Pancreas (tissue), 10 donors: Measurements from ENCODE around the gene KIF4A. TPM values are rescaled to one million over a fixed set of nuclear protein-coding genes. Genes with fewer than 3 reads are reported as not detected.
A peak's percentile ranks its signal among the peaks of the same experiment; 100 is the strongest.
"Not testable (repeated sequence)": the region's sequence is repeated elsewhere in the genome, so short reads cannot be mapped to it uniquely, and the experiment has no call there.

Source experiments
- ATAC-seq, 4 donors: fragments of 200-7000 bp; cut with Tn5 transposase; one replicate each; pipeline versions ENCODE4 v1.8.0 to v1.9.1; 2020; ENCODE audit warnings: mild to moderate bottlenecking in 4 of 4, moderate library complexity in 4 of 4
- DNase-seq, 6 donors: peaks; one replicate each; pipeline ENCODE4 v3.0.0-alpha.2; 2020
- FAIRE-seq: peaks from 2 replicates; lab custom pipeline; 2012; peaks lifted over from hg19 to GRCh38; lab: Jason Lieb, UNC
- H3K27ac ChIP-seq, 4 donors: fragments of 200-600 bp; sonication (generic); 1 replicate in 3 of 4; 2 replicates in 1 of 4; pipeline versions ENCODE4 v1.5.0 to v1.8.0; 2020
- H3K27me3 ChIP-seq, 4 donors: fragments of 200-600 bp; one replicate each; pipeline ENCODE4 v1.8.0; 2021
- H3K36me3 ChIP-seq, 3 donors: fragments of 200-600 bp; sonication (generic) in 1 of 3; one replicate each; pipeline versions ENCODE4 v1.5.0 to v1.8.0; 2020 to 2021
- H3K4me1 ChIP-seq, 3 donors: fragments of 200-600 bp; one replicate each; pipeline ENCODE4 v1.8.0; 2021
- H3K4me3 ChIP-seq, 4 donors: fragments of 200-600 bp; sonication (generic) in 2 of 4; one replicate each; pipeline versions ENCODE4 v1.5.0 to v1.8.0; 2020 to 2021
- H3K9me3 ChIP-seq, 4 donors: fragments of 200-600 bp; one replicate each; pipeline ENCODE4 v1.8.0; 2021
- CTCF ChIP-seq, 4 donors: fragments of 200-600 bp; sonication (generic) in 3 of 4; IDR thresholded peaks; one replicate each; pipeline versions ENCODE4 v1.5.0 to v1.8.0; 2021; ENCODE audit warnings: antibody characterized with exemption in 4 of 4
- WGBS, 2 donors: extraction: QIAGEN DNeasy Blood & Tissue Kit; methylation state at CpG; one replicate each; pipeline ENCODE4 v1.1.7; 2013; 5-methylcytosine and 5-hydroxymethylcytosine counted together
- intact Hi-C, 3 donors: fragments of 100-400 bp; cut with DNase I; formaldehyde crosslinking; loops; one replicate each; pipeline versions ENCODE4 v1.11.1 to v1.14.2; 2022
- polyA plus RNA-seq, 2 donors: library from polyadenylated mRNA; stranded (reverse); fragments of 200-250 nt; gene quantifications; one replicate each; pipeline ENCODE4 v1.2.3, GENCODE V29; 2013
- total RNA-seq, 6 donors: library from RNA; stranded (reverse); fragmentation: NEBNext Ultra II Directional in 4 of 6; extraction: Animal tissue kit (Norgen Biotek cat#: 25700) in 4 of 6; gene quantifications; one replicate each; pipeline versions ENCODE4 v1.2.1 to v1.2.4, GENCODE V29; 2021 to 2023
- donor health status: healthy with polysubstance abuse.
- donor health status: DM: no; HTN: no; CAD: no; lungs with moderate emphysema.
- donor health status: DM: no; HTN: no; CAD: no.
- donor health status: control.
- donor health status: control.
- donor health status: Bipolar disorder and iron deficiency.
- donor health status: DM: yes; HTN: yes; CAD: no.
- donor health status: DM: no; HTN: no; CAD: no.
- donor health status: DM: no; HTN: no; CAD: no.
- donor health status: DM: yes; HTN: yes; CAD: no.

KIF4A gene
- total and polyA plus RNA-seq, 8 donors: 0.04 to 0.72 (median 0.12) TPM; not detected in 1

DNA sequence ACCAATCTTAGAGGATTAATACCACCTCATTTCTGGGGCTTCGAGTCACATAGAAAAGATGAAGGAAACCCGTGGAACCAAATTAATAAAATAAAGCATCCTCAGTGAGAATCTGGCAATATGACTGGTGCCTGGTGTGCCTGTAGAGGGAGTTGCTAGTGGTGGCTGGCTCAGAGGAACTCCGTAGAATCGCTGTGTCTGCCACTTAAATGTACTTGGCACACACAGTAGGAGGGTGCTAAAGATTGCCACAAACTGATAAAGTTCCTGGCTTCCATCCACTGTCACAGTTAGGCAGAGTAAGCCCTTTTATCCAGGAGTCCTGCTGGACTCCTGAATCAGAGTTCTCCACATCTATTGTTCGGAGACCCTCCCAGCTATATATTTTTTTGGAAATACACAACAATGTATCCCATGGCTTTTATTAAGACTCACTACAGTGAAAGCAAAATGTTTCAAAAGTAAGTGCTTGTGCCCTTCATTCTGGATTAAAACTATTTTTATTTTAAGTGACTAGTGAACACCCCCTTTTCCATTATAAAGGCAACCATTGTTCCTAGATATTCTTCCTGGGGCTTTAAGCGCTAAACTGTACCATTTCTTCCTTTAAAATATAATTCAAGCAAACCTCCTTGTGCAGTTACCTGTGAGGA lies 56.6 kb downstream of the KIF4A start:
- intact Hi-C loops: no loop called here
- ATAC-seq (no peak), FAIRE-seq (no peak), DNase-seq (no peak)
- no peaks in the 10 kb centered on the region for H3K36me3 ChIP-seq
- no peak overlapping the region for H3K4me3 ChIP-seq
- no peak for TF ChIP-seq CTCF (IDR thresholded peaks at IDR 0.05)
- peaks cover 0 to 3% (median 0%) of the 10 kb centered on the region in 4 donors for H3K27me3 ChIP-seq
- H3K27ac ChIP-seq: no peak overlapping the region
- 79 to 89% methylated on average over 6 of the region's 6 CpGs for WGBS, 2 donors
- no peaks in the 10 kb centered on the region for H3K9me3 ChIP-seq
- no peaks in the 10 kb centered on the region for H3K4me1 ChIP-seq

DNA sequence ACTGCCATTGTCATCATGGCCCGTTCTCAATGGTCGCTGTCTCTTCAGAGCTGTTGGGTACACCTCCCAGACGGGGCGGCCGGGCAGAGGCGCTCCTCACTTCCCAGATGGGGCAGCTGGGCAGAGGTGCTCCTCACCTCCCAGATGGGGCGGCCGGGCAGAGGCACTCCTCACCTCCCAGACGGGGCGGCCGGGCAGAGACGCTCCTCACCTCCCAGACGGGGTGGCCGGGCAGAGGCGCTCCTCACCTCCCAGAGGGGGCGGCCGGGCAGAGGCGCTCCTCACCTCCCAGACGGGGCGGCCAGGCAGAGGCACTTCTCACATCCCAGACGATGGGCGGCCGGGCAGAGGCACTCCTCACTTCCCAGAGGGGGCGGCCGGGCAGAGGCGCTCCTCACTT lies 58.9 kb downstream of the KIF4A start:
- intact Hi-C loops, H3K4me1 ChIP-seq, DNase-seq, H3K4me3 ChIP-seq, FAIRE-seq, H3K36me3 ChIP-seq, ATAC-seq, H3K27me3 ChIP-seq, H3K9me3 ChIP-seq, H3K27ac ChIP-seq: not testable (repeated sequence)
- 97 to 98% methylated on average over 25 to 26 of the region's 26 CpGs for WGBS, 2 donors

- peak in 1 of 6 donors; percentile 63 for DNase-seq
- H3K4me3 ChIP-seq, H3K4me1 ChIP-seq, H3K27me3 ChIP-seq, intact Hi-C loops, H3K27ac ChIP-seq, FAIRE-seq, H3K9me3 ChIP-seq, H3K36me3 ChIP-seq, ATAC-seq: not testable (repeated sequence)
- 96 to 98% methylated on average over 51 to 55 of the region's 55 CpGs for WGBS, 2 donors
These were observed 59.6 kb downstream of the KIF4A start for GRCh38 chrX:70349367-70350125.

DNA sequence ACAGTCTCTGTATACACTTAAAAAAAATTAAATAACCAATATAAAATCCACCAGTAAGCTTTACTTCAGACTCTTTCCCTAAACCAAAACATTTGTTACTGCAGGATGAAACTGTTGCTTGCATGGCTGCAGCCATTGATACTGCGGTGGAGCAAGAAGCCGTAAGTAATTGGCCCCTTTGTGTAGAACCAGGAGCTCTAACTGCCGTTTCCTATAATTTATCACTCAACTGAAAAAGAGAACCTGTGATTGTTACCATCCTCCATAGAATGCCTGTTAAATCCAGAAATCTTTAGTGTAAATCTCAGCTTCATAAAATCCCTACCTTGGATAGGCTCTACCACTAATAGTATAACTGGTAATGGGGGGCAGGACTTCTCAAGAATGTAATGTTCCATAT lies 62.6 kb downstream of the KIF4A start:
- Histone ChIP-seq H3K4me3 (no peak overlapping the region), H3K36me3 (no peaks in the 10 kb centered on the region), H3K27me3 (peaks cover 0 to 7% (median 0%) of the 10 kb centered on the region in 4 donors), H3K4me1 (no peaks in the 10 kb centered on the region), H3K9me3 (no peaks in the 10 kb centered on the region), H3K27ac (no peak overlapping the region)
- ATAC-seq: no peak
- WGBS, 2 donors: 78 to 97% methylated on average over 3 of the region's 3 CpGs
- intact Hi-C loops: no loop called here
- no peak for TF ChIP-seq CTCF (IDR thresholded peaks at IDR 0.05)
- FAIRE-seq: no peak
- DNase-seq: no peak

DNA sequence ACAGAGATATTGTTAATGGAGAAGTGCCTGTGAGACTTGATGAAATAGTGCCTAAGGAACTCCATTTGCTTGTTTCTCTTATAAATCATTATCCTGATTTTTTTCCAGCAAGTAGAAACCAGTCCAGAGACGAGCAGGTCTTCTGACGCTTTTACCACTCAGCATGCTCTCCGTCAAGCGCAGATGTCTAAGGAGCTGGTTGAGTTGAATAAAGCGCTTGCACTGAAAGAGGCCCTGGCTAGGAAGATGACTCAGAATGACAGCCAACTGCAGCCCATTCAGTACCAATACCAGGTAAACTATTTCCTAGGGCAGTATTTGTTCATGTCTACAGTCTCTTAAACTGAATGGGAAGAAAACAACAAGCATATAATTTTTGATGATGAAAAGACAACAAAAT lies 63.6 kb downstream of the KIF4A start:
- Histone ChIP-seq H3K27me3 (peaks cover 0 to 7% (median 0%) of the 10 kb centered on the region in 4 donors), H3K36me3 (no peaks in the 10 kb centered on the region), H3K4me3 (no peak overlapping the region), H3K27ac (no peak overlapping the region), H3K4me1 (no peaks in the 10 kb centered on the region), H3K9me3 (no peaks in the 10 kb centered on the region)
- FAIRE-seq: no peak
- TF ChIP-seq CTCF (IDR thresholded peaks at IDR 0.05): no peak
- intact Hi-C loops: no loop called here
- DNase-seq: no peak
- ATAC-seq: no peak
- 83 to 97% methylated on average over 5 of the region's 5 CpGs for WGBS, 2 donors

- no peak for FAIRE-seq
- no peak for ATAC-seq
- H3K27ac ChIP-seq: no peak overlapping the region
- no peak for DNase-seq
- H3K4me3 ChIP-seq: no peak overlapping the region
- no peaks in the 10 kb centered on the region for H3K4me1 ChIP-seq
- WGBS, 2 donors: 75% methylated on average over 2 of the region's 2 CpGs
- no peaks in the 10 kb centered on the region for H3K9me3 ChIP-seq
- H3K27me3 ChIP-seq: peaks cover 0 to 7% (median 0%) of the 10 kb centered on the region in 4 donors
- intact Hi-C loops: no loop called here
- TF ChIP-seq CTCF (IDR thresholded peaks at IDR 0.05): no peak
- no peaks in the 10 kb centered on the region for H3K36me3 ChIP-seq
These were observed 64.8 kb downstream of the KIF4A start for GRCh38 chrX:70354716-70355115.
